B cell (primary cell): ENCODE results near the gene EPB41. TPM values are rescaled to one million over a fixed set of nuclear protein-coding genes. Genes with fewer than 3 reads are reported as not detected.

Experiments used
- ATAC-seq: fragments of 200-7000 bp; cut with Tn5 transposase; one replicate; pipeline ENCODE4 v1.10.0; 2021; ENCODE audit warnings: low read depth, mild to moderate bottlenecking, moderate number of reproducible peaks, moderate library complexity
- CTCF ChIA-PET: fragments of 350-600 bp; sonication (Branson Sonifier 250); formaldehyde crosslinking; loops from one replicate; lab custom pipeline; 2021; ENCODE audit warnings: antibody characterized with exemption, inconsistent platforms; lab: Charles Lee
- POLR2A ChIA-PET: fragments of 350-600 bp; sonication (Branson Sonifier 250); formaldehyde crosslinking; loops from one replicate; lab custom pipeline; 2021; ENCODE audit warnings: antibody characterized with exemption; lab: Charles Lee
- DNase-seq: peaks from one replicate; pipeline ENCODE4 v3.0.0; 2013
- H2AFZ ChIP-seq: 2 replicates; pipeline ENCODE4 v1.6.1; 2012; ENCODE audit warnings: mild to moderate bottlenecking, low read depth, low read length; ENCODE audit not compliant: insufficient read depth, poor library complexity, severe bottlenecking
- H3K27ac ChIP-seq, 2 donors: 1 replicate in 1 of 2; 2 replicates in 1 of 2; pipeline ENCODE4 v1.5.1; 2012 to 2013; ENCODE audit warnings: low read length in 2 of 2, mild to moderate bottlenecking in 2 of 2, moderate library complexity in 1 of 2
- H3K27me3 ChIP-seq, 4 experiments: fragments of 200-600 bp in 1 of 4; sonication (generic) in 1 of 4; replicated peaks in 1 of 4; 1 replicate in 2 of 4; 2 replicates in 2 of 4; pipeline versions ENCODE4 v1.6.1 to v1.7.0; 2013 to 2016; ENCODE audit warnings: low read length in 3 of 4, mild to moderate bottlenecking in 2 of 4, mixed read lengths in 1 of 4, moderate library complexity in 1 of 4; ENCODE audit not compliant: insufficient read depth in 4 of 4, control insufficient read depth in 3 of 4; ENCODE audit errors: control extremely low read depth in 1 of 4
- H3K36me3 ChIP-seq, 2 experiments: replicated peaks in 1 of 2; 1 replicate in 1 of 2; 2 replicates in 1 of 2; pipeline versions ENCODE4 v1.6.1 to v1.7.1; 2013; ENCODE audit warnings: low read length in 1 of 2; ENCODE audit not compliant: insufficient read depth in 2 of 2, control insufficient read depth in 1 of 2; ENCODE audit errors: control extremely low read depth in 1 of 2, extremely low read depth in 1 of 2
- H3K4me1 ChIP-seq, 2 donors: fragments of 200-600 bp in 1 of 2; sonication (generic) in 1 of 2; 1 replicate in 1 of 2; 2 replicates in 1 of 2; pipeline versions ENCODE4 v1.5.1 to v1.6.1; 2013 to 2017; ENCODE audit warnings: low read length in 2 of 2; ENCODE audit not compliant: control insufficient read depth in 2 of 2, insufficient read depth in 2 of 2
- H3K4me2 ChIP-seq: replicated peaks from 2 replicates; pipeline ENCODE3; 2012; ENCODE audit warnings: mild to moderate bottlenecking, low read depth, low read length; ENCODE audit not compliant: poor library complexity, severe bottlenecking
- H3K4me3 ChIP-seq, 5 experiments: fragments of 200-600 bp in 1 of 5; sonication (generic) in 1 of 5; 1 replicate in 3 of 5; 2 replicates in 2 of 5; pipeline versions ENCODE4 v1.5.1 to v1.7.0; 2011 to 2016; ENCODE audit warnings: low read length in 4 of 5, mild to moderate bottlenecking in 4 of 5, low read depth in 2 of 5, control low read depth in 1 of 5, moderate library complexity in 1 of 5; ENCODE audit not compliant: insufficient read depth in 1 of 5; ENCODE audit errors: control extremely low read depth in 1 of 5, extremely low read depth in 1 of 5
- H3K79me2 ChIP-seq: fragments of 200-600 bp; sonication (generic); one replicate; pipeline ENCODE4 v1.6.0; 2016; ENCODE audit warnings: low read length; ENCODE audit not compliant: control insufficient read depth, insufficient read depth
- H3K9ac ChIP-seq: fragments of 200-600 bp; sonication (generic); 2 replicates; pipeline ENCODE4 v1.6.1; 2017; ENCODE audit warnings: mild to moderate bottlenecking, low read length, moderate library complexity
- H3K9me3 ChIP-seq, 3 donors: one replicate each; pipeline versions ENCODE4 v1.6.1 to v1.7.1; 2013; ENCODE audit warnings: low read length in 2 of 3; ENCODE audit not compliant: control insufficient read depth in 2 of 3, insufficient read depth in 1 of 3; ENCODE audit errors: control extremely low read depth in 1 of 3
- H4K20me1 ChIP-seq: 2 replicates; pipeline ENCODE4 v1.6.0; 2012; ENCODE audit warnings: mild to moderate bottlenecking, low read length; ENCODE audit not compliant: insufficient read depth, control insufficient read depth, poor library complexity, severe bottlenecking
- H3K27ac Mint-ChIP-seq: one replicate; pipeline ENCODE4 v1.8.0; 2021; ENCODE audit warnings: mixed read lengths
- H3K27me3 Mint-ChIP-seq: one replicate; pipeline ENCODE4 v1.8.0; 2021; ENCODE audit warnings: mixed read lengths
- H3K4me1 Mint-ChIP-seq: one replicate; pipeline ENCODE4 v1.8.0; 2021; ENCODE audit warnings: mixed read lengths
- H3K4me3 Mint-ChIP-seq: one replicate; pipeline ENCODE4 v1.8.0; 2021; ENCODE audit warnings: mixed read lengths
- H3K9me3 Mint-ChIP-seq: one replicate; pipeline ENCODE4 v1.8.0; 2022; ENCODE audit warnings: mixed read lengths; ENCODE audit not compliant: insufficient read depth
- EZH2 ChIP-seq: IDR thresholded peaks from 2 replicates; pipeline ENCODE4 v1.6.1; 2012; ENCODE audit warnings: borderline replicate concordance, low read depth, mild to moderate bottlenecking, moderate library complexity, low read length; ENCODE audit not compliant: insufficient read depth, poor library complexity, severe bottlenecking
- WGBS: methylation state at CpG from one replicate; pipeline ENCODE4 v1.1.5; 2013; ENCODE audit warnings: missing lambda C conversion rate; ENCODE audit not compliant: insufficient coverage; 5-methylcytosine and 5-hydroxymethylcytosine counted together
- intact Hi-C: fragments of 100-400 bp; cut with micrococcal nuclease; formaldehyde crosslinking; loops from one replicate; pipeline ENCODE4 v1.10.0; 2022
- polyA plus RNA-seq: library from polyadenylated mRNA; depleted of rRNA; stranded (reverse); fragments of >200 nt; gene quantifications from 2 replicates; pipeline ENCODE4 v1.2.3, GENCODE V29; 2012
- total RNA-seq, 2 donors: library from RNA; stranded (reverse); fragments of 120-200 nt in 1 of 2; gene quantifications; 1 replicate in 1 of 2; 2 replicates in 1 of 2; pipeline versions ENCODE4 v1.2.3 to v1.2.4, GENCODE V29; 2013 to 2022
- TF ChIP-seq, protein P1 (sequence below): fragments of 200-600 bp; IDR thresholded peaks from one replicate; pipeline ENCODE4 v1.8.0; 2022; ENCODE audit warnings: antibody characterized with exemption, mild to moderate bottlenecking

Gene EPB41
- total and polyA plus RNA-seq, 2 donors (not counting 1 experiment from before 2014, with no cell fraction given) = 45.8 to 186 TPM

DNA sequence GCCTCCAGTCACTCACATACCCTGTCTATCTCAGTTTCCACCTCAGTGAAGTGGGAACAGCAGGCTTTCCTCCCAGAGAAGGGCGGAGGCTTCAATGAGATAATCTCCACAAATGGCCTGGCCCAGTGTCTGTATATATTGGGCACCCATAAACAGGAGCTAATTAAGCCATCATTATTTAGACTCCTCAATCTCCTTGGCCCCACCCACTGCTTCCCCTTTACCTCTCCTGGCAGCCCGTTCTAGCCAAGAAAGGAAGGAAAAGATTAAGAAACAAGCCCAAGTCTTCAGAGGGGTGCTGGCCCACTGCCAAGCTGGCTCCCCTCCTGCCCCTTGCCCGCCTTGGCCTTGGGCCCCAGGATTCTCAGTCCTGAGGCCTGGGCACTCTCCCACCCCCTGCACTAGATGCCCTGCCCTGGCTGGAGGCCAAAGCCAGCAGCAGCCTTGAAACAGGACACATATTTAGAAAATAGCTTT is 15.9 kb upstream of the EPB41 start:
- Mint-ChIP-seq H3K27me3 (no peaks in the 10 kb centered on the region), H3K27ac (peak overlapping the region; percentile 68), H3K4me1 (peaks cover 46% of the 10 kb centered on the region), H3K9me3 (no peaks in the 10 kb centered on the region), H3K4me3 (no peak overlapping the region)
- Histone ChIP-seq H3K9me3 (peaks cover 0 to 3% (median 0%) of the 10 kb centered on the region in 3 donors), H2AFZ (no peak overlapping the region), H3K4me1 (peaks cover 6 to 8% of the 10 kb centered on the region in 2 donors), H3K4me3 (no peak overlapping the region), H3K36me3 (peaks cover 1 to 19% of the 10 kb centered on the region in 2 experiments), H3K27me3 (no peaks in the 10 kb centered on the region), H3K9ac (no peak overlapping the region), H3K27ac (peak overlapping the region in 1 of 2 donors; percentile 5), H4K20me1 (peaks cover 16% of the 10 kb centered on the region), H3K4me2 (no peak overlapping the region), H3K79me2 (peaks cover 69% of the 10 kb centered on the region)
- no peak for DNase-seq
- POLR2A ChIA-PET = no interaction called here
- no peak for ATAC-seq
- TF ChIP-seq, protein P1, sequence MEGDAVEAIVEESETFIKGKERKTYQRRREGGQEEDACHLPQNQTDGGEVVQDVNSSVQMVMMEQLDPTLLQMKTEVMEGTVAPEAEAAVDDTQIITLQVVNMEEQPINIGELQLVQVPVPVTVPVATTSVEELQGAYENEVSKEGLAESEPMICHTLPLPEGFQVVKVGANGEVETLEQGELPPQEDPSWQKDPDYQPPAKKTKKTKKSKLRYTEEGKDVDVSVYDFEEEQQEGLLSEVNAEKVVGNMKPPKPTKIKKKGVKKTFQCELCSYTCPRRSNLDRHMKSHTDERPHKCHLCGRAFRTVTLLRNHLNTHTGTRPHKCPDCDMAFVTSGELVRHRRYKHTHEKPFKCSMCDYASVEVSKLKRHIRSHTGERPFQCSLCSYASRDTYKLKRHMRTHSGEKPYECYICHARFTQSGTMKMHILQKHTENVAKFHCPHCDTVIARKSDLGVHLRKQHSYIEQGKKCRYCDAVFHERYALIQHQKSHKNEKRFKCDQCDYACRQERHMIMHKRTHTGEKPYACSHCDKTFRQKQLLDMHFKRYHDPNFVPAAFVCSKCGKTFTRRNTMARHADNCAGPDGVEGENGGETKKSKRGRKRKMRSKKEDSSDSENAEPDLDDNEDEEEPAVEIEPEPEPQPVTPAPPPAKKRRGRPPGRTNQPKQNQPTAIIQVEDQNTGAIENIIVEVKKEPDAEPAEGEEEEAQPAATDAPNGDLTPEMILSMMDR = no peak
- TF ChIP-seq EZH2 = no peak
- CTCF ChIA-PET = interaction anchor here (0.7 to 8.0 kb wide), 3 partner anchors 17 to 135 kb away, joined by 3 to 72 read pairs (median 3); no protein-coding TSS in a partner anchor
- intact Hi-C loops = no loop called here
- WGBS = 44% methylated on average over 3 of the region's 3 CpGs

DNA sequence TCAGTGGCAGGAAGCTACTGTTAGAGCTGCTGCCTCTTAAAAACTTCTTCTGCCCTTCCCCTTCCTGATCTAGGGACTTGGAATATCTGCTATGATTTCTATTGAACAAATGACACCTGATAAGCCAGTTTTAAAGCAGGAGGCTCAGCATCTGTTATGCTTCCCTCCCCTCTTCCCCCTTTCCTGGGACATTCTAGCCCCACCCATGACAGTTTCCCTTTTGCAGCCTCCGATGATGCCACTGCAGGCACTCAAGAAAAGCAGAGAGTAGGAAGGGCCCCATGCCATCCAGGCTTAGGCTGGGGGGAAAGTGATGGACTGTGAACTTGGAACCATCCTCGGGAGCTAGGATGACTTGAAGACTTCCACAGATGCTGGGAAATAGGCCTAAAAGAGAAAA is 15.1 kb upstream of the EPB41 start:
- no peak overlapping the region for H3K9ac ChIP-seq
- peaks cover 0 to 12% of the 10 kb centered on the region in 2 experiments for H3K36me3 ChIP-seq
- intact Hi-C loops = no loop called here
- peaks cover under 1% of the 10 kb centered on the region for H3K9me3 Mint-ChIP-seq
- TF ChIP-seq EZH2 = no peak
- TF ChIP-seq, protein P1 = no peak
- no peaks in the 10 kb centered on the region for H3K27me3 Mint-ChIP-seq
- peak overlapping the region; percentile 38 for H3K27ac Mint-ChIP-seq
- no peak overlapping the region for H3K4me2 ChIP-seq
- no peaks in the 10 kb centered on the region for H3K27me3 ChIP-seq
- H3K4me1 Mint-ChIP-seq = peaks cover 43% of the 10 kb centered on the region
- no peak overlapping the region for H2AFZ ChIP-seq
- no peak overlapping the region for H3K4me3 ChIP-seq
- H3K4me1 ChIP-seq = peaks cover 6 to 8% of the 10 kb centered on the region in 2 donors
- peaks cover 16% of the 10 kb centered on the region for H4K20me1 ChIP-seq
- POLR2A ChIA-PET = no interaction called here
- no peak for DNase-seq
- ATAC-seq = no peak
- CTCF ChIA-PET = interaction anchor here (0.9 to 8.0 kb wide), 4 partner anchors 16 to 303 kb away, joined by 3 to 72 read pairs (median 5); partner anchors contain the start of gene EPB41
- 43% methylated on average over 1 of the region's 2 CpGs for WGBS
- H3K79me2 ChIP-seq = peaks cover 75% of the 10 kb centered on the region
- H3K4me3 Mint-ChIP-seq = no peak overlapping the region
- no peak overlapping the region for H3K27ac ChIP-seq
- peaks cover 0 to 1% (median under 1%) of the 10 kb centered on the region in 3 donors for H3K9me3 ChIP-seq
